WTC11 (cell line): ENCODE measurements around the gene APBB1. TPM values are rescaled to one million over a fixed set of nuclear protein-coding genes. Genes with fewer than 3 reads are reported as not detected.

Source experiments
- AR ChIP-seq: fragments of 250-450 bp; sonication (Bioruptor Pico); IDR thresholded peaks from 2 replicates; pipeline ENCODE4 v1.9.0; 2021; ENCODE audit warnings: mild to moderate bottlenecking
- ETV6 ChIP-seq: sonication (generic); formaldehyde crosslinking; IDR thresholded peaks from 2 replicates; pipeline ENCODE4 v1.8.1; 2022; ENCODE audit warnings: mild to moderate bottlenecking, missing genetic modification reagents
- FOXJ3 ChIP-seq: sonication (generic); formaldehyde crosslinking; IDR thresholded peaks from 2 replicates; pipeline ENCODE4 v1.9.0; 2021; ENCODE audit warnings: missing genetic modification reagents, mild to moderate bottlenecking, borderline replicate concordance
- GRHL2 ChIP-seq: fragments of 250-450 bp; sonication (Bioruptor Pico); IDR thresholded peaks from 2 replicates; pipeline ENCODE4 v1.8.0; 2022; ENCODE audit warnings: mild to moderate bottlenecking, moderate library complexity; ENCODE audit not compliant: insufficient replicate concordance, severe bottlenecking
- IRF1 ChIP-seq: sonication (generic); formaldehyde crosslinking; IDR thresholded peaks from 2 replicates; pipeline ENCODE4 v1.8.0; 2023; ENCODE audit warnings: missing genetic modification reagents
- NR1H2 ChIP-seq: sonication (generic); formaldehyde crosslinking; IDR thresholded peaks from 2 replicates; pipeline ENCODE4 v1.9.0; 2021; ENCODE audit warnings: mild to moderate bottlenecking, moderate library complexity, missing genetic modification reagents
- PREB ChIP-seq: sonication (generic); formaldehyde crosslinking; IDR thresholded peaks from 2 replicates; pipeline ENCODE4 v1.8.1; 2022; ENCODE audit warnings: mild to moderate bottlenecking, missing genetic modification reagents, moderate library complexity, borderline replicate concordance
- ZBTB43 ChIP-seq: sonication (generic); formaldehyde crosslinking; IDR thresholded peaks from 2 replicates; pipeline ENCODE4 v1.8.1; 2023; ENCODE audit warnings: mild to moderate bottlenecking, missing genetic modification reagents
- ZNF121 ChIP-seq: sonication (generic); formaldehyde crosslinking; IDR thresholded peaks from 2 replicates; pipeline ENCODE4 v1.8.0; 2023; ENCODE audit warnings: missing genetic modification reagents
- total RNA-seq: library from RNA; stranded (reverse); gene quantifications from 3 replicates; pipeline ENCODE4 v1.2.3, GENCODE V29; 2021
- TF ChIP-seq, protein P1 (sequence below): fragments of 250-450 bp; sonication (Bioruptor Pico); IDR thresholded peaks from 2 replicates; pipeline ENCODE4 v1.9.0; 2021; ENCODE audit warnings: mild to moderate bottlenecking, borderline replicate concordance
- TF ChIP-seq, protein P2 (sequence below): sonication (generic); formaldehyde crosslinking; IDR thresholded peaks from 2 replicates; pipeline ENCODE4 v1.8.1; 2022; ENCODE audit warnings: missing genetic modification reagents, borderline replicate concordance

Gene APBB1
- total RNA-seq, 1 experiment from 2014 or later, result 32.1 TPM

- TF ChIP-seq, protein P1, sequence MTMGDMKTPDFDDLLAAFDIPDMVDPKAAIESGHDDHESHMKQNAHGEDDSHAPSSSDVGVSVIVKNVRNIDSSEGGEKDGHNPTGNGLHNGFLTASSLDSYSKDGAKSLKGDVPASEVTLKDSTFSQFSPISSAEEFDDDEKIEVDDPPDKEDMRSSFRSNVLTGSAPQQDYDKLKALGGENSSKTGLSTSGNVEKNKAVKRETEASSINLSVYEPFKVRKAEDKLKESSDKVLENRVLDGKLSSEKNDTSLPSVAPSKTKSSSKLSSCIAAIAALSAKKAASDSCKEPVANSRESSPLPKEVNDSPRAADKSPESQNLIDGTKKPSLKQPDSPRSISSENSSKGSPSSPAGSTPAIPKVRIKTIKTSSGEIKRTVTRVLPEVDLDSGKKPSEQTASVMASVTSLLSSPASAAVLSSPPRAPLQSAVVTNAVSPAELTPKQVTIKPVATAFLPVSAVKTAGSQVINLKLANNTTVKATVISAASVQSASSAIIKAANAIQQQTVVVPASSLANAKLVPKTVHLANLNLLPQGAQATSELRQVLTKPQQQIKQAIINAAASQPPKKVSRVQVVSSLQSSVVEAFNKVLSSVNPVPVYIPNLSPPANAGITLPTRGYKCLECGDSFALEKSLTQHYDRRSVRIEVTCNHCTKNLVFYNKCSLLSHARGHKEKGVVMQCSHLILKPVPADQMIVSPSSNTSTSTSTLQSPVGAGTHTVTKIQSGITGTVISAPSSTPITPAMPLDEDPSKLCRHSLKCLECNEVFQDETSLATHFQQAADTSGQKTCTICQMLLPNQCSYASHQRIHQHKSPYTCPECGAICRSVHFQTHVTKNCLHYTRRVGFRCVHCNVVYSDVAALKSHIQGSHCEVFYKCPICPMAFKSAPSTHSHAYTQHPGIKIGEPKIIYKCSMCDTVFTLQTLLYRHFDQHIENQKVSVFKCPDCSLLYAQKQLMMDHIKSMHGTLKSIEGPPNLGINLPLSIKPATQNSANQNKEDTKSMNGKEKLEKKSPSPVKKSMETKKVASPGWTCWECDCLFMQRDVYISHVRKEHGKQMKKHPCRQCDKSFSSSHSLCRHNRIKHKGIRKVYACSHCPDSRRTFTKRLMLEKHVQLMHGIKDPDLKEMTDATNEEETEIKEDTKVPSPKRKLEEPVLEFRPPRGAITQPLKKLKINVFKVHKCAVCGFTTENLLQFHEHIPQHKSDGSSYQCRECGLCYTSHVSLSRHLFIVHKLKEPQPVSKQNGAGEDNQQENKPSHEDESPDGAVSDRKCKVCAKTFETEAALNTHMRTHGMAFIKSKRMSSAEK (CRISPR knock-in tag), result no peak
- no peak for TF ChIP-seq IRF1 (CRISPR knock-in tag)
- no peak for TF ChIP-seq AR (CRISPR knock-in tag)
- TF ChIP-seq ZBTB43 (CRISPR knock-in tag), result no peak
- TF ChIP-seq, protein P2, sequence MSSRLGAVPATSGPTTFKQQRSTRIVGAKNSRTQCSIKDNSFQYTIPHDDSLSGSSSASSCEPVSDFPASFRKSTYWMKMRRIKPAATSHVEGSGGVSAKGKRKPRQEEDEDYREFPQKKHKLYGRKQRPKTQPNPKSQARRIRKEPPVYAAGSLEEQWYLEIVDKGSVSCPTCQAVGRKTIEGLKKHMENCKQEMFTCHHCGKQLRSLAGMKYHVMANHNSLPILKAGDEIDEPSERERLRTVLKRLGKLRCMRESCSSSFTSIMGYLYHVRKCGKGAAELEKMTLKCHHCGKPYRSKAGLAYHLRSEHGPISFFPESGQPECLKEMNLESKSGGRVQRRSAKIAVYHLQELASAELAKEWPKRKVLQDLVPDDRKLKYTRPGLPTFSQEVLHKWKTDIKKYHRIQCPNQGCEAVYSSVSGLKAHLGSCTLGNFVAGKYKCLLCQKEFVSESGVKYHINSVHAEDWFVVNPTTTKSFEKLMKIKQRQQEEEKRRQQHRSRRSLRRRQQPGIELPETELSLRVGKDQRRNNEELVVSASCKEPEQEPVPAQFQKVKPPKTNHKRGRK (CRISPR knock-in tag), result no peak
- TF ChIP-seq FOXJ3 (CRISPR knock-in tag), result no peak
- TF ChIP-seq GRHL2 (CRISPR knock-in tag), result no peak
- TF ChIP-seq ZNF121 (CRISPR knock-in tag), result no peak
- no peak for TF ChIP-seq NR1H2 (CRISPR knock-in tag)
- no peak for TF ChIP-seq PREB (CRISPR knock-in tag)
- no peak for TF ChIP-seq ETV6 (CRISPR knock-in tag)
Measured at GRCh38 chr11:6458352-6459098, 39.6 kb upstream of the APBB1 start (continued).
